Measurements from ENCODE around the gene SMAP1. TPM values are rescaled to one million over a fixed set of nuclear protein-coding genes. Genes with fewer than 3 reads are reported as not detected.

The SMAP1 gene
- total and polyA plus RNA-seq, 9 of the 15 experiments (the other 6 are each of a cell fraction or from before 2014, with no cell fraction given), result 11.4 to 26.4 (median 15.5) TPM

DNA sequence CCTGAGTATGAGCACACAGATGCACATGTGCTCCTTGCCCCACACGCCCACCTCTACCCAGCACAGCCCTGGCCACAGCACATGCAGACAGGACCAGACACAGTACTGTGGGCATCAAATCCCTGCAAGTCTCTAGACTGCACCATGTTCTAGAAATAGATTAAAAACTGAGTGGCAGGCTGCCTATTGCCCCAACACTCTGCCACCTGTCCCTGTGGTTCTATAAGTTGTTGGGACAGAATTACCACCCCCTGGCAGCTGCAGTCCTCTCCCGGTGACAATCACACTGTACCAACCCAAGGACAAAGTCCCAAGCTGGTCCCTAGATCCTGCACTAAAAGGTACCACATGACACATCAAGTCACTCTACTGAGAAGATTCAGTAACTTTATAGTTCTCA lies 219.0 kb downstream of the SMAP1 start (continued):
- TF ChIP-seq, protein P1, sequence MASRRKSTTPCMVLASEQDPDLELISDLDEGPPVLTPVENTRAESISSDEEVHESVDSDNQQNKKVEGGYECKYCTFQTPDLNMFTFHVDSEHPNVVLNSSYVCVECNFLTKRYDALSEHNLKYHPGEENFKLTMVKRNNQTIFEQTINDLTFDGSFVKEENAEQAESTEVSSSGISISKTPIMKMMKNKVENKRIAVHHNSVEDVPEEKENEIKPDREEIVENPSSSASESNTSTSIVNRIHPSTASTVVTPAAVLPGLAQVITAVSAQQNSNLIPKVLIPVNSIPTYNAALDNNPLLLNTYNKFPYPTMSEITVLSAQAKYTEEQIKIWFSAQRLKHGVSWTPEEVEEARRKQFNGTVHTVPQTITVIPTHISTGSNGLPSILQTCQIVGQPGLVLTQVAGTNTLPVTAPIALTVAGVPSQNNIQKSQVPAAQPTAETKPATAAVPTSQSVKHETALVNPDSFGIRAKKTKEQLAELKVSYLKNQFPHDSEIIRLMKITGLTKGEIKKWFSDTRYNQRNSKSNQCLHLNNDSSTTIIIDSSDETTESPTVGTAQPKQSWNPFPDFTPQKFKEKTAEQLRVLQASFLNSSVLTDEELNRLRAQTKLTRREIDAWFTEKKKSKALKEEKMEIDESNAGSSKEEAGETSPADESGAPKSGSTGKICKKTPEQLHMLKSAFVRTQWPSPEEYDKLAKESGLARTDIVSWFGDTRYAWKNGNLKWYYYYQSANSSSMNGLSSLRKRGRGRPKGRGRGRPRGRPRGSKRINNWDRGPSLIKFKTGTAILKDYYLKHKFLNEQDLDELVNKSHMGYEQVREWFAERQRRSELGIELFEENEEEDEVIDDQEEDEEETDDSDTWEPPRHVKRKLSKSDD (conservative IDR thresholded peaks at IDR 0.05; ENCODE audit: low read length), result no peak
- TF ChIP-seq, protein P2, sequence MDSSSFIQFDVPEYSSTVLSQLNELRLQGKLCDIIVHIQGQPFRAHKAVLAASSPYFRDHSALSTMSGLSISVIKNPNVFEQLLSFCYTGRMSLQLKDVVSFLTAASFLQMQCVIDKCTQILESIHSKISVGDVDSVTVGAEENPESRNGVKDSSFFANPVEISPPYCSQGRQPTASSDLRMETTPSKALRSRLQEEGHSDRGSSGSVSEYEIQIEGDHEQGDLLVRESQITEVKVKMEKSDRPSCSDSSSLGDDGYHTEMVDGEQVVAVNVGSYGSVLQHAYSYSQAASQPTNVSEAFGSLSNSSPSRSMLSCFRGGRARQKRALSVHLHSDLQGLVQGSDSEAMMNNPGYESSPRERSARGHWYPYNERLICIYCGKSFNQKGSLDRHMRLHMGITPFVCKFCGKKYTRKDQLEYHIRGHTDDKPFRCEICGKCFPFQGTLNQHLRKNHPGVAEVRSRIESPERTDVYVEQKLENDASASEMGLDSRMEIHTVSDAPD (CRISPR knock-in tag; IDR thresholded peaks at IDR 0.05), result no peak
- TF ChIP-seq, protein P3, sequence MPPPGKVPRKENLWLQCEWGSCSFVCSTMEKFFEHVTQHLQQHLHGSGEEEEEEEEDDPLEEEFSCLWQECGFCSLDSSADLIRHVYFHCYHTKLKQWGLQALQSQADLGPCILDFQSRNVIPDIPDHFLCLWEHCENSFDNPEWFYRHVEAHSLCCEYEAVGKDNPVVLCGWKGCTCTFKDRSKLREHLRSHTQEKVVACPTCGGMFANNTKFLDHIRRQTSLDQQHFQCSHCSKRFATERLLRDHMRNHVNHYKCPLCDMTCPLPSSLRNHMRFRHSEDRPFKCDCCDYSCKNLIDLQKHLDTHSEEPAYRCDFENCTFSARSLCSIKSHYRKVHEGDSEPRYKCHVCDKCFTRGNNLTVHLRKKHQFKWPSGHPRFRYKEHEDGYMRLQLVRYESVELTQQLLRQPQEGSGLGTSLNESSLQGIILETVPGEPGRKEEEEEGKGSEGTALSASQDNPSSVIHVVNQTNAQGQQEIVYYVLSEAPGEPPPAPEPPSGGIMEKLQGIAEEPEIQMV (tag; conservative IDR thresholded peaks at IDR 0.05; ENCODE audit: low read depth), result no peak
- TF ChIP-seq KAT8 (IDR thresholded peaks at IDR 0.05; ENCODE audit: low read depth) (no peak), ESRRB (CRISPR knock-in tag; IDR thresholded peaks at IDR 0.05; ENCODE audit: borderline replicate concordance) (no peak), HDGF (IDR thresholded peaks at IDR 0.05) (no peak)

Data from K562 (cell line).